ENCODE results near the gene CROCC2. TPM values are rescaled to one million over a fixed set of nuclear protein-coding genes. Genes with fewer than 3 reads are reported as not detected.

The CROCC2 gene
- total and polyA plus RNA-seq, 2 donors from 2014 or later = 0.13 TPM; not detected in 1

DNA sequence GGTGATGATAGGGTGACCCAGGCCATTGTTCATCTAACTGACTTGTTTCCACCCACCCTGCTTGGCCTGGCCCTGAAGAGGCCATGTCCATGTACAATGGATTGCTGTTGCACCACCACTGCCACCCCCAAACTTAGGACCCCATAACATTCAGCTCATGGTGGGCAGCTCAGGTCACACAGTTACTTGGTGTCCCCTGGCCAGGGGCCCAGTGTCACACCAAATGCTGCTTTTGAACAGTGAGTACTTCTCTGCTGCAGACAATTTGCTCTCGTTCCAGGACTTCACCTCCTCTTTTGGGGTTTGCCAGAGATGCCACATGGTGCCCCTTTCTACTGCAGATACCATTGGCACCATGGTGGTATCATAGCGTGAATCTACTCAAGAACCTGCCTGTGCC is 21.9 kb upstream of the CROCC2 start:
- DNase-seq = no peak
- H3K9me3 ChIP-seq (ENCODE audit: control insufficient read depth in 2 of 3, insufficient read depth in 1 of 3, low read length in 3 of 3) = no peaks in the 10 kb centered on the region
- no peak overlapping the region for H3K27ac ChIP-seq (ENCODE audit: low read depth in 2 of 2, low read length in 2 of 2)
- H3K4me3 ChIP-seq (ENCODE audit: low read length in 3 of 3) = no peak overlapping the region
- no peak for FAIRE-seq
- H3K4me1 ChIP-seq (ENCODE audit: control insufficient read depth in 2 of 3, insufficient read depth in 2 of 3, low read depth in 1 of 3, low read length in 3 of 3) = no peaks in the 10 kb centered on the region
- no peaks in the 10 kb centered on the region for H3K36me3 ChIP-seq (ENCODE audit: control insufficient read depth in 2 of 3, insufficient read depth in 3 of 3, low read length in 3 of 3)
- H3K27me3 ChIP-seq (ENCODE audit: control insufficient read depth, insufficient read depth, low read length) = no peaks in the 10 kb centered on the region
- TF ChIP-seq, protein P1, sequence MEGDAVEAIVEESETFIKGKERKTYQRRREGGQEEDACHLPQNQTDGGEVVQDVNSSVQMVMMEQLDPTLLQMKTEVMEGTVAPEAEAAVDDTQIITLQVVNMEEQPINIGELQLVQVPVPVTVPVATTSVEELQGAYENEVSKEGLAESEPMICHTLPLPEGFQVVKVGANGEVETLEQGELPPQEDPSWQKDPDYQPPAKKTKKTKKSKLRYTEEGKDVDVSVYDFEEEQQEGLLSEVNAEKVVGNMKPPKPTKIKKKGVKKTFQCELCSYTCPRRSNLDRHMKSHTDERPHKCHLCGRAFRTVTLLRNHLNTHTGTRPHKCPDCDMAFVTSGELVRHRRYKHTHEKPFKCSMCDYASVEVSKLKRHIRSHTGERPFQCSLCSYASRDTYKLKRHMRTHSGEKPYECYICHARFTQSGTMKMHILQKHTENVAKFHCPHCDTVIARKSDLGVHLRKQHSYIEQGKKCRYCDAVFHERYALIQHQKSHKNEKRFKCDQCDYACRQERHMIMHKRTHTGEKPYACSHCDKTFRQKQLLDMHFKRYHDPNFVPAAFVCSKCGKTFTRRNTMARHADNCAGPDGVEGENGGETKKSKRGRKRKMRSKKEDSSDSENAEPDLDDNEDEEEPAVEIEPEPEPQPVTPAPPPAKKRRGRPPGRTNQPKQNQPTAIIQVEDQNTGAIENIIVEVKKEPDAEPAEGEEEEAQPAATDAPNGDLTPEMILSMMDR (IDR thresholded peaks at IDR 0.05; ENCODE audit: borderline replicate concordance, extremely low read depth, insufficient read depth) = no peak
- intact Hi-C loops (cut with DNase I) = no loop called here
- no peak overlapping the region for H3K9ac ChIP-seq (ENCODE audit: low read length in 3 of 3)

GRCh38 chr2:240884745-240885144 is 21.4 kb upstream of the CROCC2 start:
- no peaks in the 10 kb centered on the region for H3K27me3 ChIP-seq (ENCODE audit: control insufficient read depth, insufficient read depth, low read length)
- no peak overlapping the region for H3K9ac ChIP-seq (ENCODE audit: low read length in 3 of 3)
- DNase-seq (no peak), FAIRE-seq (no peak)
- intact Hi-C loops (cut with DNase I) = no loop called here
- H3K36me3 ChIP-seq (ENCODE audit: control insufficient read depth in 2 of 3, insufficient read depth in 3 of 3, low read length in 3 of 3) = no peaks in the 10 kb centered on the region
- H3K4me1 ChIP-seq (ENCODE audit: control insufficient read depth in 2 of 3, insufficient read depth in 2 of 3, low read depth in 1 of 3, low read length in 3 of 3) = no peaks in the 10 kb centered on the region
- no peak overlapping the region for H3K27ac ChIP-seq (ENCODE audit: low read depth in 2 of 2, low read length in 2 of 2)
- no peak overlapping the region for H3K4me3 ChIP-seq (ENCODE audit: low read length in 3 of 3)
- H3K9me3 ChIP-seq (ENCODE audit: control insufficient read depth in 2 of 3, insufficient read depth in 1 of 3, low read length in 3 of 3) = no peaks in the 10 kb centered on the region
- TF ChIP-seq, protein P1 (IDR thresholded peaks at IDR 0.05; ENCODE audit: borderline replicate concordance, extremely low read depth, insufficient read depth) = no peak

GRCh38 chr2:240885566-240885965 is 20.6 kb upstream of the CROCC2 start:
- H3K27ac ChIP-seq (ENCODE audit: low read depth in 2 of 2, low read length in 2 of 2) = no peak overlapping the region
- TF ChIP-seq, protein P1 (IDR thresholded peaks at IDR 0.05; ENCODE audit: borderline replicate concordance, extremely low read depth, insufficient read depth) = no peak
- no peaks in the 10 kb centered on the region for H3K9me3 ChIP-seq (ENCODE audit: control insufficient read depth in 2 of 3, insufficient read depth in 1 of 3, low read length in 3 of 3)
- no peaks in the 10 kb centered on the region for H3K27me3 ChIP-seq (ENCODE audit: control insufficient read depth, insufficient read depth, low read length)
- intact Hi-C loops (cut with DNase I) = no loop called here
- no peaks in the 10 kb centered on the region for H3K36me3 ChIP-seq (ENCODE audit: control insufficient read depth in 2 of 3, insufficient read depth in 3 of 3, low read length in 3 of 3)
- no peak overlapping the region for H3K4me3 ChIP-seq (ENCODE audit: low read length in 3 of 3)
- FAIRE-seq (no peak), DNase-seq (no peak)
- H3K9ac ChIP-seq (ENCODE audit: low read length in 3 of 3) = no peak overlapping the region
- H3K4me1 ChIP-seq (ENCODE audit: control insufficient read depth in 2 of 3, insufficient read depth in 2 of 3, low read depth in 1 of 3, low read length in 3 of 3) = no peaks in the 10 kb centered on the region

GRCh38 chr2:240886023-240886565 is 20.0 kb upstream of the CROCC2 start:
- no peak for FAIRE-seq

More at GRCh38 chr2:240886023-240886565, 20.0 kb upstream of the CROCC2 start:
- Histone ChIP-seq H3K27me3 (ENCODE audit: control insufficient read depth, insufficient read depth, low read length) (no peaks in the 10 kb centered on the region), H3K36me3 (ENCODE audit: control insufficient read depth in 2 of 3, insufficient read depth in 3 of 3, low read length in 3 of 3) (no peaks in the 10 kb centered on the region), H3K9me3 (ENCODE audit: control insufficient read depth in 2 of 3, insufficient read depth in 1 of 3, low read length in 3 of 3) (no peaks in the 10 kb centered on the region), H3K4me1 (ENCODE audit: control insufficient read depth in 2 of 3, insufficient read depth in 2 of 3, low read depth in 1 of 3, low read length in 3 of 3) (no peaks in the 10 kb centered on the region), H3K4me3 (ENCODE audit: low read length in 3 of 3) (no peak overlapping the region), H3K9ac (ENCODE audit: low read length in 3 of 3) (no peak overlapping the region), H3K27ac (ENCODE audit: low read depth in 2 of 2, low read length in 2 of 2) (no peak overlapping the region)
- intact Hi-C loops (cut with DNase I) = no loop called here
- DNase-seq = peak in 2 of 5 donors; percentile 2 to 15
- TF ChIP-seq, protein P1 (IDR thresholded peaks at IDR 0.05; ENCODE audit: borderline replicate concordance, extremely low read depth, insufficient read depth) = no peak
